Measurements from ENCODE around the gene DLEC1. TPM values are rescaled to one million over a fixed set of nuclear protein-coding genes. Genes with fewer than 3 reads are reported as not detected.

The DLEC1 gene
- total and polyA plus RNA-seq, 2 of the 4 experiments (the other 2 are of a cell fraction) = 0.03 TPM; not detected in 1

DNA sequence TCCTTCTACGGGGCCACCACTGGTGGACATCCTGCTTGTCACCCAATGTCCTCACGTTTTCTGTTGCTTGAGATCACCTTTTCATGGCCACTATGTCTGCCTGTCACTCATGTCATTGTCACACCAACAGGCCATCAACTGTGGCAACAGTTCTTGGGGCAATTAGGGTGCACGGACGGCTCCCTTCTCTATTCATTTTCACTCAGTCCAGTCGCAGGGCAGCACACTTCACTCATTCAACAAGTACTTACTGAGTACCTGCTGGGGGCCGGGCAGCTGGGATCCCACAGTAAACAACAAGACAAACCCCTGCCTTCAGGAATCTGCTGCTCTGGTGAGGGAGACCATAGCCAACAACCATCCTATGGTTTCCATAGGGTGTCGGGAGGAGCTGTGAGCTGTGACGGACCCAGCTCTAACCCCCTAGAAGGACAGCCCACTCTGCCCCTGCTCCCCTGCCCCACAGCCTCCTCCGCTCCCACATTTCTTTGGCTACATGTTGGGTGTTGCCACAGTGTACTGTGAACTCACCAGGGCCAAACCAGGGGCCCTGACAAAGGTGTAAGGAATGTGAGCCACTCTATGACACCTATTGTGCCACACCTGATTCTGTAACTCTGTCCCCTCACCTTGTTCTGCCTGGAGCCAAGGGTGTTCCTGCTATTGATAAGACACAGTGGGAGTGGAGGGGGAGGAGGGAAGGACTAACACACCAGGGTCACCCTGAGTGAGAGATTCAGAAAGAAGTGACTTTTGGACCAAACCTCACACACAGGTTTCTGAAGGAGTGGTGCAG is 46.5 kb upstream of the DLEC1 start (continued):
- TF ChIP-seq RCOR1 (IDR thresholded peaks at IDR 0.05; ENCODE audit: insufficient replicate concordance, low read length) = no peak

- Histone ChIP-seq H3K9ac (ENCODE audit: low read depth, low read length) (no peak overlapping the region), H3K4me3 (ENCODE audit: insufficient read depth, low read depth, low read length) (no peak overlapping the region), H2BK15ac (ENCODE audit: low read depth, low read length) (no peak overlapping the region), H2AK5ac (ENCODE audit: low read depth, low read length) (no peak overlapping the region), H2AK9ac (replicated peaks; ENCODE audit: low read depth, low read length, poor library complexity) (no peak overlapping the region), H3K27ac (ENCODE audit: insufficient read depth, low read length) (no peak overlapping the region), H3K36me3 (ENCODE audit: control insufficient read depth, insufficient read depth, low read length) (peaks cover 3% of the 10 kb centered on the region; the same call in 1 of the 2 replicates), H2BK5ac (ENCODE audit: low read depth, low read length, poor library complexity, severe bottlenecking) (no peak overlapping the region), H3K23ac (ENCODE audit: low read depth, low read length) (no peak overlapping the region), H2BK20ac (ENCODE audit: low read depth, low read length) (no peak overlapping the region), H4K8ac (ENCODE audit: low read depth in 2 of 2, low read length in 2 of 2) (peak overlapping the region; percentile 95 to 99; a peak in 3 of 4 replicates), H4K91ac (ENCODE audit: insufficient read depth, low read depth, low read length) (no peak overlapping the region), H3K79me1 (ENCODE audit: low read depth in 1 of 2, low read length in 2 of 2) (peaks cover 0 to 17% of the 10 kb centered on the region in 2 experiments; a peak in 1 of 4 replicates), H3K56ac (ENCODE audit: extremely low read depth, insufficient read depth, low read length) (no peak overlapping the region), H3K4me1 (ENCODE audit: control insufficient read depth, insufficient read depth, low read length) (peaks cover 2% of the 10 kb centered on the region), H4K5ac (ENCODE audit: low read depth, low read length) (no peak overlapping the region), H3K4ac (ENCODE audit: low read depth, low read length) (0 out of 2 replicates have a peak overlapping the region, but pooled peaks have one; percentile 94), H3K4me2 (ENCODE audit: low read depth, low read length) (no peak overlapping the region), H3K14ac (replicated peaks; ENCODE audit: low read depth, low read length) (no peak overlapping the region), H3K9me3 (ENCODE audit: control insufficient read depth, insufficient read depth, low read length) (no peaks in the 10 kb centered on the region), H2AFZ (replicated peaks; ENCODE audit: low read length, poor library complexity) (peak overlapping the region; percentile 9), H3K9me1 (ENCODE audit: insufficient read depth, low read length) (peaks cover 8% of the 10 kb centered on the region), H3K27me3 (ENCODE audit: control insufficient read depth, insufficient read depth, low read length) (no peaks in the 10 kb centered on the region; the same call in 1 of the 2 replicates), H2BK120ac (ENCODE audit: low read depth, low read length) (no peak overlapping the region), H4K20me1 (ENCODE audit: insufficient read depth, low read length) (no peaks in the 10 kb centered on the region), H3K18ac (ENCODE audit: low read depth, low read length) (no peak overlapping the region)
- ATAC-seq (ENCODE audit: low read depth) = no peak
- intact Hi-C loops (cut with micrococcal nuclease) = no loop called here
- dilution Hi-C loops (cut with HindIII; ENCODE audit: low sequenced_read_pairs, unreplicated experiment) = no loop called here
- in situ Hi-C loops (cut with MboI; ENCODE audit: low sequenced_read_pairs) = no loop called here
- POLR2A ChIA-PET (ENCODE audit: unreplicated experiment) = no interaction called here
- CTCF ChIA-PET = interaction anchor here (1.1 kb wide), 1 partner anchor 138 kb away, joined by 3 read pairs; no protein-coding TSS in a partner anchor
- WGBS, 2 experiments (ENCODE audit: extremely low coverage in 2 of 2, insufficient read length in 1 of 2) = 86% methylated on average over 1 of the region's 8 CpGs; no CpG with 5 or more reads in 1 of the 2 experiments
- no TSS peak for BruUV-seq (replicated peaks)
- DNase-seq = no peak
- TF ChIP-seq CEBPB (IDR thresholded peaks at IDR 0.05; ENCODE audit: low read depth, low read length) = no peak
- no peak for TF ChIP-seq ELK1 (IDR thresholded peaks at IDR 0.05; ENCODE audit: borderline replicate concordance, low read depth, low read length)
- TF ChIP-seq RFX5 (IDR thresholded peaks at IDR 0.05; ENCODE audit: low read depth, low read length) = no peak
- TF ChIP-seq CTCF (conservative IDR thresholded peaks at IDR 0.05; ENCODE audit: low read depth, low read length) = no peak
- TF ChIP-seq FOS (IDR thresholded peaks at IDR 0.05; ENCODE audit: low read depth, low read length) = no peak
Measured at GRCh38 chr3:37993067-37993455, 45.9 kb upstream of the DLEC1 start.
